HG02798 (cell line): ENCODE measurements around the gene NRDE2.

Experiments
- ATAC-seq: cut with Tn5 transposase; IDR thresholded peaks from one replicate; pipeline ENCODE4 v1.9.1; 2021; ENCODE audit warnings: mild to moderate bottlenecking; ENCODE audit not compliant: unreplicated experiment, poor library complexity

The NRDE2 gene

GRCh38 chr14:90301122-90301521 lies 30.6 kb downstream of the NRDE2 start:
- no peak for ATAC-seq

DNA sequence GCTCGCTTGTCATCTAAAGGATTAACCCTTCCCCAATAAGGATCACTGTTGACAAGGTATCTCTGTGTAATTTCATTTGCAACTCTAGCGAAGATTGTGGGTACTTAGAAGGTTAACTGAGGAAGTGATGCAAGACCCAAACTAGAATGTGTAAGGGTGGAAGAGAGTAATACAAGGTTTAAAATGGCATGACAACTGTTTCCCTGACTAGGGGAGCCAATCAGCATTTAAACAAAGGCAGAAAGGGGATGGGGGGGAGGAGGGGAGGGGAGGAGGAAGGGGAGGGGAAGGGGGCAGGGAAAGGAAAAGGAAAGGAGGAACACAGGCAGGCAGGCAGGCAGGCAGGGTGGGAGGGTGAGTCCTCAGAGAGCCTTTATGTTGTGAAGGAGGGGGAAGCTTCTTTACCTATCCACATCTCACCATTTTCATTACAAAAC lies 31.1 kb downstream of the NRDE2 start:
- ATAC-seq = no peak

- ATAC-seq = no peak
Measured at GRCh38 chr14:90299408-90299807, 32.3 kb downstream of the NRDE2 start.

DNA sequence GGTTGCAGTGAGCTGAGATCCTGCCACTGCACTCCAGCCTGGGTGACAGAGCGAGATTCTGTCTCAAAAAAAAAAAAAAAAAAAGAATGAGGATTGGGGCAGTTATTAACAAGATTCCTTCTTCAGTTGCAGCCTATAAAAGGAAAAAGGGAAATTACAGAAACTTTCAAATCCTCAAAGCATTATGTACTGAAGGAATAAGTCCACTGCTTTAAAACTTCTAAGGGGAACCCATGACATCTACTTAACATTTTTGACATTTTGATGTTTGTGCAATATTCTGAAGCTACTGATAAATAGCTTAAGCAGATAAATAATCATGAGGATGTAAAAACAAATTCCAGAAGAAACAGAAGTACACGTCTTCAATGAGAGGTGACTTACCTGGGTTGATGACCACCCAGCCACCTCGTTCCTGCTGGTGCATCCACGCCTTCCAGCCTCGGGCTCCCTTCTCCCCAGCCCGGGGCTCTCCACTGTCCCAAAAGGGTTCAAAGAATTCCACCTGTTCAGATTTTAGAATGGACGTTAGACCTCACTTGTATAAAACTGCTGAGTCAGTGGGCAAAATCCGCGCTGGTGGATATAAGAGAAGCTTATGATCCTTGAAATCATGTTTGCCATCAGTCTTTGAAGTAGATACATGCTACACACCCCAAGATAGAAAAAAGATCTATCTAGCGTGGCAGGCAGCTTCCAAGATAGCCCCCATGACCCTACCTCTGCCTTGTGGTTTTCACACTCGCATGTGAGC lies 33.7 kb downstream of the NRDE2 start:
- ATAC-seq = no peak

DNA sequence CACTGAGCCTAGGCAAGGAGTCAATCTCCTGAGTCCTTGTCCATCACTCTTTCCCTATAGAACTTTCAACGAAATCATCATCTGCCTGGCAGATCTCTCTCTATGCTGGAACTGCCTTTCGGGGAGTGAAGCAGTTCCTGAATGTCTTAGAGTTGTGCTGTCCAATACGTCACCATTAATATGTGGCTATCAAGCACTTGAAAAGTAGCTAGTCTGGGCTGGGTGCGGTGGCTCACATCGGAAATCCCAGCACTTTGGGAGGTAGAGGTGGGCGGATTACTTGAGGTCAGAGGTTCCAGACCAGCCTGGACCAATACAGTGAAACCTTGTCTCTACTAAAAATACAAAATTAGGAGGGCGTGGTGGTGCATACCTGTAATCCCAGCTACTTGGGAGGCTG lies 35.1 kb downstream of the NRDE2 start:
- no peak for ATAC-seq

GRCh38 chr14:90295870-90296516 lies 35.7 kb downstream of the NRDE2 start:
- no peak for ATAC-seq

DNA sequence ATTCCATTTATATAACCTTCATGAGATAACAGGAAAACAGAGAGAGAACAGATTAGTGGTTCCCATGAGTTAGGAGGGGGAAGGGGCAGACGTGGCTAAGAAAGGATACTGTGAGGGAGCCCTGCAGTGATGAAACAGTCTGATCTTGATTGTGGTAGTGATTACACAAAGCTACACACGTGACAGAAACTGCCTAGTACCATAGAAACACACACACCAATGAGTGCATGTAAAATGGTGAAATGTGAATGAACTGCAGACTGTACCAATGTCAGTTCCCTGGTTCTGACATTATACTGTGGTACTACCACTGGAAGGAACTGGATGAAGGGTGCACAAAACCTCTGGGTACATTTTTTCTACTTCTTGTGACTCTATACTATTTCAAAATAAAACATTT lies 36.9 kb downstream of the NRDE2 start:
- no peak for ATAC-seq

DNA sequence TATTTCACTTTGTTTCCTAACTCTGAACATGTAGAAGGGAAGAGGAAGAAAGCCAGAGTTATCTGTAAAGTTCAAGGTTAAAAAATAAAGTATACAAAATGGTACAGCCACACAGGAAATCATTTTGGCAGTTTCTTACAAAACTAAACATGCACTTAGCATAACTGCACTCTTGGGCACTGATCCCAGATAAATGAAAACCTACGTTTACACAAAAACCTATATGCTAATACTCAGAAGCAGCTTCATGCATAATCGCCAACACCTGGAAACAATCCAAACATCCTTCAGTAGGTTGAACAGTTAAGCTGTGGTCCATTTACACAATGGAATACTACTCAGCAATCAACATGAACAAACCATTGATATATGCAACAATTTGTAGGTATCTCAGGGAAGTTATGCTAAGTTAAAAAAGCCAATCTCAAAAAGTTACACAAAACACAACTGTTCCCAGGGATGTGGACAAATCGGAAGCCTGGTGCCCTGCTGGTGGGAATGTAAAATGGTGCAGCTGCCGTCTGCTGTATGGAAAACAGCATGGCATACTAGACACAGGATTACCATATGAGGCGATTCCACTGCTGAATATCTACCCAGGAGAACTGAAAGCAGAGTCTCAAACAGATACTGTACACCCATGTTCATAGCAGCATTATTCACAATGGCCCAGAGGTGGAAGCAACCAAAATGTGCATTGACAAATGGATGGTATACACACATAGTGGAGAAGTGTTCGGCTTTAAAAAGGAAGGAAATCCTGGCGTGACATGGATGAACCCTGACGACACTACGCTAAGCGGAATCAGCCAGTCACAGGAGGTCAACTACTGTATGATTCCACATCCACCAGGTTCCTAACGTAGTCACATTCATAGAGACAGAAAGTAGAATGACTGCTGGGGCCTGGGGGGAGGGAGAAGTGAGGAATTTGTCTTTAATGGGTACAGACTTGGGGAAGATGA lies 37.7 kb downstream of the NRDE2 start:
- no peak for ATAC-seq

GRCh38 chr14:90291699-90292098 lies 40.0 kb downstream of the NRDE2 start:
- no peak for ATAC-seq

DNA sequence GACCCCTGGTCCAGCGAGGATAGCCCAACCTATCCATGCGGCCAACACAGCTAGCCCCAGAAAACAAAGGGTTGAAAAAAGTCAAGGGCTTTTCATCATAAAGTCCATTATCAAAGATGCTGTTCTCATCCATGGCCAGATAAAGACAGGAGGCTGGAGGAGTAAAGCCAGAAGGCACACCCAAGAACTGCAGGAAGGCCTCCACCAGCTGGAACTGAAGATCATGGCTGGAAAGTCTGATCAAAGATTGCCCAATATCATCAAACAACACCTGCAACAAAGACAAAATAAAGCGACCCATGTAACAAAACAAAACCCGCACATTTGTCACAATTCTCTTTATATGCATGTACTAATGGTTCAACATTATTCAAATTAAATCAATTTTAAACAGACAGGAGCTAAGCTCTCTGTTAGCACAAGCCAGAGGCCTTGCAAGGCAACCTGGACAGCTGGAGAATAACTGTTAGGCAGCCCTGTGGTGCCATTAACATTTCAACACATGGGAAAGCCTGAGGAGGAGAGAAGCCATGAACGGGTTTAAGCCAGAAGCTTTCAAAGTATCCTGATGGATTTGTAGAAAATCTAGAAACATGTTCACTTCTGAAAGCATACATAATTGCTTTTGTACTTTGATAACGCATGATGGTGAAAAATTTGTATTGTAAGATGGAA lies 41.3 kb downstream of the NRDE2 start:
- no peak for ATAC-seq

- peak; percentile 99 for ATAC-seq
Measured at GRCh38 chr14:90288651-90289355, 42.9 kb downstream of the NRDE2 start.

DNA sequence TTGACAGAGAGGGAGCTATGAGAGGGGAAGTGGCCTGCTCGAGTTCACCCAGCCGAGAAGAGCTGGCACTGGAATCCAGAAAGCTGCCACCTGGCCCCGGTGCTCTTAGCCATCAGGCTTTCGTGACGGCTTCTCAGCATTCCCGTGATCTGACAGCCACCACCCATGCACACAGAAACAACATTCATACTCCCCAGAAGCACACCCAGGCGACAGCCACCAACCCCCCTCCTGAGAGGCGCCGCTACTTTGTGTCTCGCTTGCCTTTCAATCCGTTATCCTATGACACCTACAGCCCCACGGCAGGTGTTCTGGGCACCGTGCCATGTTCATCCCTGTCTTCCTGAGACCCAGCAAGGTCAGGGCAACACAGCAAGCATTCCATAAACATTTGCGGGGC lies 44.0 kb downstream of the NRDE2 start:
- ATAC-seq = no peak

- ATAC-seq = no peak
Measured at GRCh38 chr14:90281756-90282155, 50.0 kb downstream of the NRDE2 start.

DNA sequence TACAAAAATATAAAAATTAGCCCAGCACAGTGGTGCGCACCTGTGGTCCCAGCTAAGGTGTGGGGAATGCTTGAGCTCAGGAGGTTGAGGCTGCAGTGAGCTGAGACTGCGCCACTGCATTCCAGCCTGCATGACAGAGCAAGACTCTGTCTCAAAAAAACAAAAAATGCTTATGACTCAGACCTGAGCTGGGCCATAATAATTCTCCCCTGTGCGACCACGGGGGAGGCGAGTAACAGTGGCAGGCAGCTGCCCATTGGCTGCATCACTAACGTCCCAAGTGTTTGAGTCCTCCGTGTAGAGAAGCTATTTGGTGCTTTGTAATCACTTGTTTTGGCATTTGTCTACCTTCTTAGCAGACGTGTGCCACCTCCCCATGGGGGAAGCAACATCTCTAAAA lies 50.5 kb downstream of the NRDE2 start:
- ATAC-seq = no peak

DNA sequence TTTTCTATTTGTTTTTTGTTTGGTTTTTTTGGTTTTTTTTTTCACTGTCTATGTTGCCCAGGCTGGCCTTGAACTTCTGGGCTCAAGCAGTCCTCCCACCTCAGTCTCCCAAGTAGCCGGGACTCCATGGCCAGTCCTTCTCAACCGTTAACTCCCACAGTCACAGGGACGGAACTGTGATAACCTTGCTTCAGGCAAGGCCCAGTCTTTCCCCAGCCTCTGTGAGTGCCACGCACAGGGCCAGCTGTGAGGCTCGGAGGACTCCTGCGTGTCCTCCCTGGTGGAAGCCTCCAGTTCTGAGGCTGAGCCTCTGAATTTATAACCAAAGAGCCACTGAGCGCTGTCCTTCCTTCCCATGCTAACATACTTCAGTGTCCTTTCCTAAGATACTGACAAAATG lies 51.6 kb downstream of the NRDE2 start:
- ATAC-seq = no peak

GRCh38 chr14:90278199-90279175 lies 53.3 kb downstream of the NRDE2 start:
- no peak for ATAC-seq

GRCh38 chr14:90277581-90278198 lies 54.1 kb downstream of the NRDE2 start:
- no peak for ATAC-seq
